Loucy (cell line): ENCODE measurements around the gene TNFRSF19.

Source experiments
- H2AFZ ChIP-seq: fragments of 200-600 bp; sonication (generic); 2 replicates; pipeline ENCODE4 v1.6.0; 2016; ENCODE audit warnings: antibody characterized with exemption, mild to moderate bottlenecking, low read length, moderate library complexity
- H3F3A ChIP-seq: fragments of 200-600 bp; 2 replicates; pipeline ENCODE4 v1.6.0; 2016; ENCODE audit warnings: antibody characterized with exemption, low read depth, mild to moderate bottlenecking
- H3K27me3 ChIP-seq: fragments of 200-600 bp; sonication (generic); 2 replicates; pipeline ENCODE4 v1.6.1; 2014; ENCODE audit warnings: low read length, mild to moderate bottlenecking; ENCODE audit not compliant: insufficient read depth, poor library complexity, severe bottlenecking
- H3K36me3 ChIP-seq: fragments of 200-600 bp; sonication (generic); 2 replicates; pipeline ENCODE4 v1.6.1; 2016; ENCODE audit warnings: low read length; ENCODE audit not compliant: insufficient read depth
- H3K4me1 ChIP-seq: fragments of 200-600 bp; sonication (generic); 2 replicates; pipeline ENCODE4 v1.5.1; 2014; ENCODE audit warnings: low read length, mild to moderate bottlenecking; ENCODE audit not compliant: insufficient read depth, poor library complexity, severe bottlenecking
- H3K4me2 ChIP-seq: fragments of 200-600 bp; sonication (generic); 2 replicates; pipeline ENCODE4 v1.6.0; 2014; ENCODE audit warnings: antibody characterized with exemption, low read length, low read depth, mild to moderate bottlenecking; ENCODE audit not compliant: poor library complexity, severe bottlenecking
- H3K4me3 ChIP-seq: fragments of 200-600 bp; sonication (generic); 2 replicates; pipeline ENCODE4 v1.5.1; 2014; ENCODE audit warnings: low read length, mild to moderate bottlenecking, mixed read lengths; ENCODE audit not compliant: poor library complexity, severe bottlenecking
- H3K79me2 ChIP-seq: fragments of 200-600 bp; sonication (generic); 2 replicates; pipeline ENCODE4 v1.6.1; 2014; ENCODE audit warnings: low read length; ENCODE audit not compliant: insufficient read depth
- H3K9ac ChIP-seq: fragments of 200-600 bp; sonication (generic); 2 replicates; pipeline ENCODE4 v1.6.0; 2014; ENCODE audit warnings: mild to moderate bottlenecking, low read depth, low read length, moderate library complexity; ENCODE audit not compliant: poor library complexity, severe bottlenecking
- H3K9me2 ChIP-seq: fragments of 200-600 bp; sonication (generic); replicated peaks from 2 replicates; pipeline ENCODE4 v1.6.1; 2016; ENCODE audit warnings: low read depth, low read length, mixed read lengths
- H3K9me3 ChIP-seq: fragments of 200-600 bp; sonication (generic); 2 replicates; pipeline ENCODE4 v1.6.1; 2014; ENCODE audit warnings: mild to moderate bottlenecking, antibody characterized with exemption, low read length, low read depth; ENCODE audit not compliant: insufficient read depth
- H4K20me1 ChIP-seq: fragments of 200-600 bp; sonication (generic); 2 replicates; pipeline ENCODE4 v1.6.0; 2014; ENCODE audit warnings: antibody characterized with exemption, low read length, mild to moderate bottlenecking; ENCODE audit not compliant: insufficient read depth, poor library complexity, severe bottlenecking
- EZH2phosphoT487 ChIP-seq: fragments of 200-600 bp; IDR thresholded peaks from 2 replicates; pipeline ENCODE4 v1.6.1; 2018; ENCODE audit warnings: antibody characterized with exemption, mild to moderate bottlenecking, moderate library complexity, borderline replicate concordance
- TF ChIP-seq, protein P1 (sequence below): fragments of 200-600 bp; sonication (generic); conservative IDR thresholded peaks from 2 replicates; pipeline ENCODE4 v1.5.1; 2014; ENCODE audit warnings: mild to moderate bottlenecking, antibody characterized with exemption, low read length

TNFRSF19 gene

DNA sequence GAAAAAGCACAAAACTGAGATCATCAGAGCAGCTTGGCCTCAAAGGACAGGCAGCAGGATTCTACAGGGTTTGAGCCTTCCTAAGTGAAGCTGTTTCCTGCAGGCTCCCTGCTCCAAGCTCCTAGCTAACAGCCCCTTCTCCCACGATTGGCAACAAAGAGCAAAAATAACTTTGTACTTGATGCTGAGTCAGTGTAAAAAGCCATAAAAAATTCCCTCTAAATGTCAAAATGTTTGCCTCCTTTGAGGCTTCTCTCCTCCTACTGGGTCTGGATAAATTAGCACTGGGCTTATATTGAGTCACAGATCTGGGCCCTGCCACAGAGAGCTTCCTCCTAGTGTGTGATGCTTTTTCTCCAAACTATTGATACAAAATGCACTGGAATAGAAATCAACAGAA lies 153.3 kb downstream of the TNFRSF19 start:
- no peak for TF ChIP-seq EZH2phosphoT487
- TF ChIP-seq, protein P1, sequence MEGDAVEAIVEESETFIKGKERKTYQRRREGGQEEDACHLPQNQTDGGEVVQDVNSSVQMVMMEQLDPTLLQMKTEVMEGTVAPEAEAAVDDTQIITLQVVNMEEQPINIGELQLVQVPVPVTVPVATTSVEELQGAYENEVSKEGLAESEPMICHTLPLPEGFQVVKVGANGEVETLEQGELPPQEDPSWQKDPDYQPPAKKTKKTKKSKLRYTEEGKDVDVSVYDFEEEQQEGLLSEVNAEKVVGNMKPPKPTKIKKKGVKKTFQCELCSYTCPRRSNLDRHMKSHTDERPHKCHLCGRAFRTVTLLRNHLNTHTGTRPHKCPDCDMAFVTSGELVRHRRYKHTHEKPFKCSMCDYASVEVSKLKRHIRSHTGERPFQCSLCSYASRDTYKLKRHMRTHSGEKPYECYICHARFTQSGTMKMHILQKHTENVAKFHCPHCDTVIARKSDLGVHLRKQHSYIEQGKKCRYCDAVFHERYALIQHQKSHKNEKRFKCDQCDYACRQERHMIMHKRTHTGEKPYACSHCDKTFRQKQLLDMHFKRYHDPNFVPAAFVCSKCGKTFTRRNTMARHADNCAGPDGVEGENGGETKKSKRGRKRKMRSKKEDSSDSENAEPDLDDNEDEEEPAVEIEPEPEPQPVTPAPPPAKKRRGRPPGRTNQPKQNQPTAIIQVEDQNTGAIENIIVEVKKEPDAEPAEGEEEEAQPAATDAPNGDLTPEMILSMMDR, result no peak
- Histone ChIP-seq H3K9ac (no peak overlapping the region), H3K36me3 (no peaks in the 10 kb centered on the region), H4K20me1 (no peaks in the 10 kb centered on the region), H3K9me2 (no peaks in the 10 kb centered on the region), H3K4me3 (no peak overlapping the region), H2AFZ (no peak overlapping the region), H3K4me2 (no peak overlapping the region), H3K9me3 (no peaks in the 10 kb centered on the region), H3K4me1 (peaks cover 9% of the 10 kb centered on the region), H3K27me3 (no peaks in the 10 kb centered on the region), H3F3A (no peaks in the 10 kb centered on the region), H3K79me2 (no peaks in the 10 kb centered on the region)

DNA sequence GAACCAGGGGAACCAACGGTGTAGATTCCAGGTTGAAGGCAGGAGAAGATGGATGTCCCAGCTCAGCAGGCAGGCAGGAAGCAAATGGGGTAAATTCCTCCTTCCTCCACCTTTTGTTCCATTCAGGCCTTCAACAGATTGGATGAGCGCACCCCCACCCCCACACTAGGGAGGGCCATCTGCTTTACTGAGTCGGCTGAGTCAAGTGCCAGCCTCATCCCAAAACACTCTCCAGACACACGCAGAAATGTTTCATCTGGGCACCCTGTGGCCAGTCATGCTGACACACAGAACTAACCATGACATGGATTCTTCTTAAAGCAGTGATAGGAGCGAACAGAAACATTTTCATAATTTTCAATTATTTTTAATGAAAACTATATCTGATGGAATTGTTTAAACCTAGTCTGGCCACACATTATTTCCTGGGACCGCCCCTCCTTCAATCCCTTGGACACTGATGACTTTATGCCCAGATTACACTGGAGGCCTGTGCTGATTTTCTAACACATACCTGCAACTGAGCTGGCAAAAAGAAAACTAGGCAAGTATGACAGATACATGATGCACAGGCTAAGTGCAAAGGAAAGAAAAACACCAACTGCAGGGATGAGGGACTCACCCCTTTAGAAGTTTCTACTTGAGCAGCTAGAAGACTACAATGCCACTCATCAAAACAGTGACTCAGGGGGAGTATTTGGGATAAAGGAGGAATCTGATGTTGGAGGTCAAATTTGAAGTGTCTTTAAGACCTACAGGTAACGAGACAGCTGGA lies 154.2 kb downstream of the TNFRSF19 start:
- no peak overlapping the region for H3K4me3 ChIP-seq
- TF ChIP-seq EZH2phosphoT487, result no peak
- TF ChIP-seq, protein P1, result no peak
- no peaks in the 10 kb centered on the region for H3F3A ChIP-seq
- peaks cover under 1% of the 10 kb centered on the region for H3K4me1 ChIP-seq
- H3K9me3 ChIP-seq, result no peaks in the 10 kb centered on the region
- H3K4me2 ChIP-seq, result no peak overlapping the region
- no peaks in the 10 kb centered on the region for H4K20me1 ChIP-seq
- H3K27me3 ChIP-seq, result no peaks in the 10 kb centered on the region
- H3K79me2 ChIP-seq, result no peaks in the 10 kb centered on the region
- no peaks in the 10 kb centered on the region for H3K36me3 ChIP-seq
- no peak overlapping the region for H3K9ac ChIP-seq
- no peak overlapping the region for H2AFZ ChIP-seq
- H3K9me2 ChIP-seq, result no peaks in the 10 kb centered on the region
